HepG2 (cell line): Measurements from ENCODE around the gene CDT1. TPM values are rescaled to one million over a fixed set of nuclear protein-coding genes. Genes with fewer than 3 reads are reported as not detected.

Experiments
- AGO1 ChIP-seq: fragments of 200-400 bp; formaldehyde crosslinking; IDR thresholded peaks from 2 replicates; pipeline ENCODE4 v1.6.1; 2017; ENCODE audit warnings: mild to moderate bottlenecking, low read depth, low read length, moderate library complexity; ENCODE audit not compliant: poor library complexity, severe bottlenecking
- BRD4 ChIP-seq: sonication (generic); formaldehyde crosslinking; IDR thresholded peaks from 2 replicates; pipeline ENCODE4 v1.4.0; 2020; ENCODE audit warnings: missing genetic modification reagents
- CHCHD3 ChIP-seq: sonication (generic); formaldehyde crosslinking; IDR thresholded peaks from 2 replicates; pipeline ENCODE4 v1.8.0; 2022; ENCODE audit warnings: mild to moderate bottlenecking, missing genetic modification reagents, moderate library complexity
- IRF2 ChIP-seq: IDR thresholded peaks from 2 replicates; pipeline ENCODE4 v1.6.1; 2018; ENCODE audit warnings: missing genetic modification reagents, missing compliant biosample characterization
- IRX3 ChIP-seq: sonication (generic); formaldehyde crosslinking; IDR thresholded peaks from 2 replicates; pipeline ENCODE4 v1.8.1; 2023; ENCODE audit warnings: mild to moderate bottlenecking, low read depth, missing genetic modification reagents, borderline replicate concordance
- KDM5B ChIP-seq: sonication (generic); formaldehyde crosslinking; IDR thresholded peaks from 2 replicates; pipeline ENCODE4 v1.4.0; 2020; ENCODE audit warnings: missing genetic modification reagents, mild to moderate bottlenecking, borderline replicate concordance
- MLX ChIP-seq: IDR thresholded peaks from 2 replicates; pipeline ENCODE4 v1.6.1; 2016
- MXD1 ChIP-seq: sonication (generic); formaldehyde crosslinking; IDR thresholded peaks from 2 replicates; pipeline ENCODE4 v1.4.0; 2020; ENCODE audit warnings: mild to moderate bottlenecking, missing genetic modification reagents
- PCBP2 ChIP-seq: fragments of 200-400 bp; formaldehyde crosslinking; optimal IDR thresholded peaks from 2 replicates; pipeline ENCODE3; 2018; ENCODE audit warnings: low read length, low read depth; ENCODE audit not compliant: poor library complexity, severe bottlenecking
- RBM39 ChIP-seq: fragments of 200-400 bp; formaldehyde crosslinking; IDR thresholded peaks from one replicate; pipeline ENCODE4 v1.6.1; 2018; ENCODE audit warnings: antibody characterized with exemption, mild to moderate bottlenecking, low read depth, low read length; ENCODE audit not compliant: poor library complexity, severe bottlenecking
- SMAD1 ChIP-seq: sonication (generic); formaldehyde crosslinking; IDR thresholded peaks from 2 replicates; pipeline ENCODE4 v1.4.0; 2020; ENCODE audit warnings: missing genetic modification reagents, low read depth, mild to moderate bottlenecking, borderline replicate concordance
- ZBTB26 ChIP-seq: IDR thresholded peaks from 2 replicates; pipeline ENCODE4 v1.6.1; 2016; ENCODE audit warnings: missing compliant biosample characterization, missing genetic modification reagents, borderline replicate concordance
- ZFP90 ChIP-seq: sonication (generic); formaldehyde crosslinking; IDR thresholded peaks from 2 replicates; pipeline ENCODE4 v1.8.0; 2022; ENCODE audit warnings: missing genetic modification reagents, mild to moderate bottlenecking, inconsistent platforms, borderline replicate concordance
- ZNF34 ChIP-seq: sonication (generic); formaldehyde crosslinking; IDR thresholded peaks from 2 replicates; pipeline ENCODE4 v1.4.0; 2020; ENCODE audit warnings: mild to moderate bottlenecking, missing genetic modification reagents, borderline replicate concordance
- ZNF343 ChIP-seq: sonication (generic); formaldehyde crosslinking; IDR thresholded peaks from 2 replicates; pipeline ENCODE4 v1.4.0; 2020; ENCODE audit warnings: mild to moderate bottlenecking, missing genetic modification reagents
- polyA plus RNA-seq, 8 experiments: library from polyadenylated mRNA; depleted of rRNA in 3 of 8; stranded (reverse) in 7 of 8; unstranded in 1 of 8; fragments of >200 nt; fragmentation: Illumina TruSeq in 4 of 8; extraction: Trizol in 4 of 8; gene quantifications; 2 replicates each; pipeline versions ENCODE4 v1.2.1 to v1.2.3, GENCODE V29; 2011 to 2016; ENCODE audit warnings: low read depth in 4 of 8, missing spikeins in 1 of 8, mixed read lengths in 1 of 8; ENCODE audit not compliant: insufficient read depth in 1 of 8
- total RNA-seq, 5 experiments: library from RNA; depleted of rRNA; stranded (reverse); fragments of >200 nt; fragmentation: Illumina TruSeq; extraction: Trizol; gene quantifications; 2 replicates each; pipeline ENCODE4 v1.2.3, GENCODE V29; 2016; ENCODE audit warnings: low read depth in 1 of 5
- TF ChIP-seq, protein P1 (sequence below): sonication (generic); formaldehyde crosslinking; conservative IDR thresholded peaks from 2 replicates; pipeline ENCODE4 v1.4.0; 2020; ENCODE audit warnings: missing genetic modification reagents

Gene CDT1
- total and polyA plus RNA-seq, 2 of the 13 experiments (the other 11 are each of a cell fraction or from before 2014, with no cell fraction given): 23.1 to 23.8 TPM

DNA sequence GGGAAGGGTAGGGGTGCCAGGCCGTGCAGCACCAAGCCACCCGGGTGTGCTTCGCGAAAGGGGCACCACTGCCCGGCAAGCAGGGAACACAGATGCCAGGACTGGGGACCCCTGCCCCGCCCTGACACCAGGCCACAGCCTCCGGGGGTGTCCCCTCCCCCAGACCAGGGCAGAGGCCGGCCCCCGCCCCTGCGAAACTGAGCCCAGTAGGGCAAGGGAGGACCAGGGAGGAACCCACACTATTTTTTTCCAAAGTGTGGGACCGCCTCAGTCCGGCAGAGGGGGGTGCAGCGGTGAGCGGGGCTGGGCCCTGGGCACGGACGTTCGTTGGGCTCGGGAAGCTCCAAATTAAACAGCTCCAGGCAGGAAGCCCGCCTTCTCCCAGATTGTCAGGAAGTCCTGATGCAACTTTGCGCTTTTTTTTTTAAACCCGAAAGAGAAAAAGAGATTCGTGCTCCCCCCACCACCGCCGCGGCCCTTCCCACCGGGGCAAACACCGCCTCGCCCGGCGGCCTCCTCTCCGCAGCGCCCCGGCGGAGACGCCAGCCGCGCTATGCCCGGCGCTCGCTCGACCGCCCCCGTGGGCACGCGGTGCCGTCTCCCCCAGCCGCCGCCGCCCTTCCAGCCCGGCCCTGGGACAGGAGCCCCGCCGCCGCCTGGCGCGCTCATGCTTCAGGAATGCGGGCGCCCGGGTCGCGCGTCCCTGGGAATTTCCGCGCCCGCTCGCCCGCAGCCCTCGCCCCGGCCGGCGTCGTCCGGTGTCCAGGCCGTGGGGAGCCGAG is 19.3 kb upstream of the CDT1 start (continued):
- TF ChIP-seq ZBTB26: peak; percentile 60
- 0 out of 2 replicates have a peak, but pooled peaks have one; percentile 26 for TF ChIP-seq KDM5B (CRISPR knock-in tag)
- TF ChIP-seq SMAD1 (CRISPR knock-in tag): no peak
- TF ChIP-seq MLX (CRISPR knock-in tag): no peak
- TF ChIP-seq IRX3 (CRISPR knock-in tag): peak; percentile 81; the same call in 1 of the 2 replicates
- no peak for TF ChIP-seq IRF2 (CRISPR knock-in tag)
- TF ChIP-seq AGO1: no peak
- no peak for TF ChIP-seq ZNF343
- TF ChIP-seq, protein P1, sequence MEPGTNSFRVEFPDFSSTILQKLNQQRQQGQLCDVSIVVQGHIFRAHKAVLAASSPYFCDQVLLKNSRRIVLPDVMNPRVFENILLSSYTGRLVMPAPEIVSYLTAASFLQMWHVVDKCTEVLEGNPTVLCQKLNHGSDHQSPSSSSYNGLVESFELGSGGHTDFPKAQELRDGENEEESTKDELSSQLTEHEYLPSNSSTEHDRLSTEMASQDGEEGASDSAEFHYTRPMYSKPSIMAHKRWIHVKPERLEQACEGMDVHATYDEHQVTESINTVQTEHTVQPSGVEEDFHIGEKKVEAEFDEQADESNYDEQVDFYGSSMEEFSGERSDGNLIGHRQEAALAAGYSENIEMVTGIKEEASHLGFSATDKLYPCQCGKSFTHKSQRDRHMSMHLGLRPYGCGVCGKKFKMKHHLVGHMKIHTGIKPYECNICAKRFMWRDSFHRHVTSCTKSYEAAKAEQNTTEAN (CRISPR knock-in tag): 0 out of 2 replicates have a peak, but pooled peaks have one; percentile 8
- no peak for TF ChIP-seq ZNF34 (CRISPR knock-in tag)
- peak; percentile 40; the same call in 1 of the 2 replicates for TF ChIP-seq ZFP90 (CRISPR knock-in tag)
- peak; percentile 3 for TF ChIP-seq RBM39
- no peak for TF ChIP-seq CHCHD3 (CRISPR knock-in tag)
- TF ChIP-seq PCBP2: no peak
- peak; percentile 48; the same call in 1 of the 2 replicates for TF ChIP-seq MXD1 (CRISPR knock-in tag)
- 0 out of 2 replicates have a peak, but pooled peaks have one; percentile 39 for TF ChIP-seq BRD4 (CRISPR knock-in tag)
